ENCODE data around the gene KLHL4. TPM values are rescaled to one million over a fixed set of nuclear protein-coding genes. Genes with fewer than 3 reads are reported as not detected.
"Not testable (repeated sequence)": the region's sequence is repeated elsewhere in the genome, so short reads cannot be mapped to it uniquely, and the experiment has no call there.

The KLHL4 gene
- polyA plus RNA-seq, 2 of the 4 experiments (the other 2 are of a cell fraction) = 3.7 to 9.8 TPM

GRCh38 chrX:87475793-87476192 is 41.8 kb upstream of the KLHL4 start:
- ATAC-seq = no peak
- no peak for FAIRE-seq
- TF ChIP-seq NFE2L2 (conservative IDR thresholded peaks at IDR 0.05; ENCODE audit: low read length) (no peak), MYC (IDR thresholded peaks at IDR 0.05; ENCODE audit: borderline replicate concordance, low read length) (no peak), FOSL2 (IDR thresholded peaks at IDR 0.05) (no peak), FOSL2 (CRISPR knock-in tag; IDR thresholded peaks at IDR 0.05) (no peak), CEBPB (IDR thresholded peaks at IDR 0.05) (no peak), HEYL (CRISPR knock-in tag; IDR thresholded peaks at IDR 0.05) (no peak), ESRRA (IDR thresholded peaks at IDR 0.05; ENCODE audit: borderline replicate concordance, low read length) (no peak), USF2 (IDR thresholded peaks at IDR 0.05) (no peak), JUNB (IDR thresholded peaks at IDR 0.05) (no peak), HES2 (IDR thresholded peaks at IDR 0.05) (no peak), HOXA7 (CRISPR knock-in tag; IDR thresholded peaks at IDR 0.05) (no peak), ZC3H11A (IDR thresholded peaks at IDR 0.05) (no peak), MAX (IDR thresholded peaks at IDR 0.05) (no peak), MAFK (IDR thresholded peaks at IDR 0.05; ENCODE audit: partially characterized antibody) (no peak), E2F6 (IDR thresholded peaks at IDR 0.05; ENCODE audit: borderline replicate concordance, low read depth) (no peak), RCOR1 (IDR thresholded peaks at IDR 0.05; ENCODE audit: low read depth, low read length) (no peak), RAD21 (conservative IDR thresholded peaks at IDR 0.05 in 1 of 2, IDR thresholded peaks at IDR 0.05 in 1 of 2) (no peak), ZFP36 (IDR thresholded peaks at IDR 0.05; ENCODE audit: borderline replicate concordance, partially characterized antibody) (no peak), MAZ (IDR thresholded peaks at IDR 0.05; ENCODE audit: borderline replicate concordance, low read depth, low read length) (no peak), HDAC2 (IDR thresholded peaks at IDR 0.05) (no peak)
- 9% methylated on average over 1 of the region's 1 CpG for WGBS (ENCODE audit: missing lambda C conversion rate)
- Histone ChIP-seq H3K4me1 (no peaks in the 10 kb centered on the region), H3K9me3 (0 out of 3 replicates have a peak, but pooled peaks cover 2% of the 10 kb centered on the region), H3K4me2 (no peak overlapping the region), H3K4me3 (no peak overlapping the region), H3K27ac (no peak overlapping the region)
- DNase-seq (ENCODE audit: low read depth in 1 of 2, low spot score in 1 of 2) = no peak
- CTCF ChIA-PET = no interaction called here
- POLR2A ChIA-PET = no interaction called here

DNA sequence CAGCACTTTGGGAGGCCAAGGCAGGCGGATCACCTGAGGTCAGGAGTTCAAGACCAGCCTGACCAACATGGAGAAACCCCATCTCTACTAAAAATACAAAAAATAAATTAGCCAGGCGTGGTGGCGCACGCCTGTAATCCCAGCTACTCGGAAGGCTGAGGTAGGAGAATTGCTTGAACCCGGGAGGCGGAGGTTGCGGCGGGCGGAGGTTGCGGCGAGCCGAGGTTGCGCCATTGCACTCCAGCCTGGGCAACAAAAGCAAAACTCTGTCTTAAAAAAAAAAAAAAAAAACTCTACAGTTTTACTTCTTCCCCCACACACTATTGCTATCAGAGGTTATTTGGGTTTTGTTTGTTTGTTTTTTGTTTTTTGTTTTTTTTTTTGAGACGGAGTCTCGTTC is 38.9 kb upstream of the KLHL4 start:
- WGBS (ENCODE audit: missing lambda C conversion rate) = 95% methylated on average over 16 of the region's 16 CpGs
- DNase-seq (ENCODE audit: low read depth in 1 of 2, low spot score in 1 of 2); H3K9me3 ChIP-seq; H3K4me1 ChIP-seq; H3K27ac ChIP-seq; POLR2A ChIA-PET; CTCF ChIA-PET; ATAC-seq; H3K4me3 ChIP-seq; H3K4me2 ChIP-seq; FAIRE-seq: not testable (repeated sequence)

DNA sequence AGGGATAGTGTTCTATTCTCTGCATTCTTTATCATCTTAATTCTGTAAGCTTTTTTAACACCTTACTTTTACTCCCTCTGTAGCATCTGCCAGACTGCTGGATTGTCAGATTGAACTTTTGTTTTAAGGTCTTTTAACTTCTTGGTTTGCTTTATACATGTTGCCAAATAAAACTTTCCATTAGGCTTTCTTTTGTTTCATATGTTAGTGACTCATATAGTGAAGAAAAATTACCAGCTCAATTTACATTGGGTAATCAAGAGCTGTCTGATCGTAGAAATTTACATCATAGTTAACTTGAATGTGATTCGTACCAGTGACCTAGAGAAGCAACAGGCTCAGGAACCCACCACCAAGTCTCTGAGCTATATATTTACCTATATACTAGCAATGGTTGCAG is 28.5 kb upstream of the KLHL4 start:
- no peak for TF ChIP-seq GATA3 (IDR thresholded peaks at IDR 0.05; ENCODE audit: borderline replicate concordance)
- no peak for TF ChIP-seq MAFK (IDR thresholded peaks at IDR 0.05; ENCODE audit: partially characterized antibody)
- TF ChIP-seq MYC (IDR thresholded peaks at IDR 0.05; ENCODE audit: borderline replicate concordance, low read length) = no peak
- TF ChIP-seq CHD2 (IDR thresholded peaks at IDR 0.05; ENCODE audit: low read length, partially characterized antibody) = no peak
- no peak for TF ChIP-seq EHF (CRISPR knock-in tag; IDR thresholded peaks at IDR 0.05)
- no peak for TF ChIP-seq HMGXB4 (CRISPR knock-in tag; IDR thresholded peaks at IDR 0.05; ENCODE audit: borderline replicate concordance)
- TF ChIP-seq EHMT2 (IDR thresholded peaks at IDR 0.05; ENCODE audit: low read depth) = no peak
- TF ChIP-seq HEYL (CRISPR knock-in tag; IDR thresholded peaks at IDR 0.05) = no peak
- TF ChIP-seq MAZ (IDR thresholded peaks at IDR 0.05; ENCODE audit: borderline replicate concordance, low read depth, low read length) = no peak
- no peak for TF ChIP-seq ZNF302 (CRISPR knock-in tag; IDR thresholded peaks at IDR 0.05)
- TF ChIP-seq FOXS1 (CRISPR knock-in tag; IDR thresholded peaks at IDR 0.05) = no peak
- TF ChIP-seq TFCP2L1 (CRISPR knock-in tag; IDR thresholded peaks at IDR 0.05) = no peak
- no peak for TF ChIP-seq JUN (IDR thresholded peaks at IDR 0.05)
- no peak for TF ChIP-seq JUNB (IDR thresholded peaks at IDR 0.05)
- TF ChIP-seq E2F6 (IDR thresholded peaks at IDR 0.05; ENCODE audit: borderline replicate concordance, low read depth) = no peak
- TF ChIP-seq HES2 (IDR thresholded peaks at IDR 0.05) = no peak
- TF ChIP-seq NR3C1 (IDR thresholded peaks at IDR 0.05) = no peak
- no peak for TF ChIP-seq POLR2A (IDR thresholded peaks at IDR 0.05; ENCODE audit: low read length)
- TF ChIP-seq RCOR1 (IDR thresholded peaks at IDR 0.05; ENCODE audit: low read depth, low read length) = no peak
- FAIRE-seq (no peak), DNase-seq (ENCODE audit: low read depth in 1 of 2, low spot score in 1 of 2) (no peak), ATAC-seq (no peak)
- Histone ChIP-seq H3K4me2 (no peak overlapping the region), H3K4me3 (no peak overlapping the region), H3K4me1 (no peaks in the 10 kb centered on the region), H3K9me3 (no peaks in the 10 kb centered on the region), H3K27ac (no peak overlapping the region)
- CTCF ChIA-PET = no interaction called here
- WGBS (ENCODE audit: missing lambda C conversion rate) = 71% methylated on average over 2 of the region's 2 CpGs
- POLR2A ChIA-PET = no interaction called here

Data from A549 (cell line).